CD4-positive, alpha-beta T cell treated with Interferon gamma for 1 hour (primary cell): ENCODE measurements around the gene RDX.

Experiments used
- DNase-seq: peaks from one replicate; pipeline ENCODE4 v3.0.0-alpha.2; 2020

The RDX gene

GRCh38 chr11:110168033-110168803, 128.2 kb downstream of the RDX start:
- no peak for DNase-seq

GRCh38 chr11:110165039-110165925, 131.1 kb downstream of the RDX start:
- DNase-seq: no peak

- no peak for DNase-seq
Measured at GRCh38 chr11:110162216-110162615, 134.2 kb downstream of the RDX start.

- DNase-seq: no peak
Measured at GRCh38 chr11:110161061-110161460, 135.4 kb downstream of the RDX start.

- DNase-seq: no peak
Measured at GRCh38 chr11:110160437-110160836, 136.0 kb downstream of the RDX start.

GRCh38 chr11:110160016-110160415, 136.4 kb downstream of the RDX start:
- no peak for DNase-seq

- no peak for DNase-seq
Measured at GRCh38 chr11:110159476-110159875, 136.9 kb downstream of the RDX start.

GRCh38 chr11:110158317-110159200, 137.9 kb downstream of the RDX start:
- no peak for DNase-seq

GRCh38 chr11:110156503-110156902, 139.9 kb downstream of the RDX start:
- no peak for DNase-seq

- DNase-seq: no peak
Measured at GRCh38 chr11:110153474-110153873, 142.9 kb downstream of the RDX start.

- DNase-seq: no peak
Measured at GRCh38 chr11:110152199-110152598, 144.2 kb downstream of the RDX start.

- no peak for DNase-seq
Measured at GRCh38 chr11:110148775-110149744, 147.4 kb downstream of the RDX start.

GRCh38 chr11:110147962-110148709, 148.3 kb downstream of the RDX start:
- DNase-seq: no peak

- no peak for DNase-seq
Measured at GRCh38 chr11:110141812-110142211, 154.6 kb downstream of the RDX start.

GRCh38 chr11:110134110-110134509, 162.3 kb downstream of the RDX start:
- no peak for DNase-seq

- no peak for DNase-seq
Measured at GRCh38 chr11:110133160-110133559, 163.3 kb downstream of the RDX start.

- no peak for DNase-seq
Measured at GRCh38 chr11:110131386-110132123, 164.9 kb downstream of the RDX start.

GRCh38 chr11:110130642-110131238, 165.7 kb downstream of the RDX start:
- no peak for DNase-seq

- no peak for DNase-seq
Measured at GRCh38 chr11:110128161-110128560, 168.3 kb downstream of the RDX start.

GRCh38 chr11:110126936-110127335, 169.5 kb downstream of the RDX start:
- DNase-seq: no peak
